Ishikawa (cell line): ENCODE results near the gene REV3L.

ENCODE experiments used
- CEBPB ChIP-seq: IDR thresholded peaks from 2 replicates; pipeline ENCODE4 v1.6.1; 2012
- CREB1 ChIP-seq: IDR thresholded peaks from 2 replicates; pipeline ENCODE4 v1.6.1; 2012; ENCODE audit warnings: low read depth
- EGR1 ChIP-seq: IDR thresholded peaks from 2 replicates; pipeline ENCODE4 v1.6.1; 2012
- EP300 ChIP-seq: IDR thresholded peaks from 2 replicates; pipeline ENCODE4 v1.6.1; 2012; ENCODE audit warnings: borderline replicate concordance
- FOXM1 ChIP-seq: IDR thresholded peaks from 2 replicates; pipeline ENCODE4 v1.6.1; 2012; ENCODE audit warnings: low read depth, borderline replicate concordance
- NFIC ChIP-seq: IDR thresholded peaks from 2 replicates; pipeline ENCODE4 v1.6.1; 2012
- RAD21 ChIP-seq: IDR thresholded peaks from 2 replicates; pipeline ENCODE4 v1.6.1; 2012; ENCODE audit warnings: low read depth
- TAF1 ChIP-seq: IDR thresholded peaks from 2 replicates; pipeline ENCODE4 v1.6.1; 2012; ENCODE audit warnings: low read depth, mild to moderate bottlenecking
- TCF12 ChIP-seq: IDR thresholded peaks from 2 replicates; pipeline ENCODE4 v1.6.1; 2012; ENCODE audit warnings: low read depth
- TEAD4 ChIP-seq: IDR thresholded peaks from 2 replicates; pipeline ENCODE4 v1.6.1; 2012
- YY1 ChIP-seq: IDR thresholded peaks from 2 replicates; pipeline ENCODE4 v1.6.1; 2012; ENCODE audit warnings: low read depth
- ZBTB7A ChIP-seq: IDR thresholded peaks from 2 replicates; pipeline ENCODE4 v1.6.1; 2012; ENCODE audit warnings: low read depth
- TF ChIP-seq, protein P1 (sequence below): IDR thresholded peaks from 2 replicates; pipeline ENCODE4 v1.6.1; 2012
- TF ChIP-seq, protein P2 (sequence below): IDR thresholded peaks from 2 replicates; pipeline ENCODE4 v1.6.1; 2012
- TF ChIP-seq, protein P3 (sequence below): IDR thresholded peaks from 2 replicates; pipeline ENCODE4 v1.6.1; 2012; ENCODE audit warnings: low read depth, mild to moderate bottlenecking

REV3L gene

DNA sequence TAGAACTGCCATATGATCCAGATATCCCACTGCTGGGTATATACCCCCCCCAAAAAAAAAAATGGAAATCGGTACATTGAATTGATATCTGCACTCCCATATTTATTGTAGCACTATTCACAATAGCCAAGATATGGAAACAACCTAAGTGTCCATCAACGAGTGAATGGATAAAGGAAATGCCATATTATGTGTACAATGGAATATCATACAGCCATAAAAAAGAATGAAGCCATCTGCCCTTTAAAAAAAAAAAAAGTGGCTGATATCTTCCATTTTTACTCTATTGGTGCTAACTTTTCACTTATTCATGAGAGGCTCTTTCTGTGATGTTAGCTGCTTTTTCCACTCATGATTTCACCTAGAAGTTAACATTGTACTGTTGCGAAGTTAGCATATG lies 156.5 kb downstream of the REV3L start:
- TF ChIP-seq TAF1 (no peak), EP300 (no peak), TCF12 (no peak), FOXM1 (no peak), ZBTB7A (no peak), CREB1 (no peak), YY1 (no peak), CEBPB (no peak), RAD21 (no peak)
- TF ChIP-seq, protein P1, sequence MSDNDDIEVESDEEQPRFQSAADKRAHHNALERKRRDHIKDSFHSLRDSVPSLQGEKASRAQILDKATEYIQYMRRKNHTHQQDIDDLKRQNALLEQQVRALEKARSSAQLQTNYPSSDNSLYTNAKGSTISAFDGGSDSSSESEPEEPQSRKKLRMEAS, result no peak
- TF ChIP-seq, protein P2, sequence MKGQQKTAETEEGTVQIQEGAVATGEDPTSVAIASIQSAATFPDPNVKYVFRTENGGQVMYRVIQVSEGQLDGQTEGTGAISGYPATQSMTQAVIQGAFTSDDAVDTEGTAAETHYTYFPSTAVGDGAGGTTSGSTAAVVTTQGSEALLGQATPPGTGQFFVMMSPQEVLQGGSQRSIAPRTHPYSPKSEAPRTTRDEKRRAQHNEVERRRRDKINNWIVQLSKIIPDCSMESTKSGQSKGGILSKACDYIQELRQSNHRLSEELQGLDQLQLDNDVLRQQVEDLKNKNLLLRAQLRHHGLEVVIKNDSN, result no peak

DNA sequence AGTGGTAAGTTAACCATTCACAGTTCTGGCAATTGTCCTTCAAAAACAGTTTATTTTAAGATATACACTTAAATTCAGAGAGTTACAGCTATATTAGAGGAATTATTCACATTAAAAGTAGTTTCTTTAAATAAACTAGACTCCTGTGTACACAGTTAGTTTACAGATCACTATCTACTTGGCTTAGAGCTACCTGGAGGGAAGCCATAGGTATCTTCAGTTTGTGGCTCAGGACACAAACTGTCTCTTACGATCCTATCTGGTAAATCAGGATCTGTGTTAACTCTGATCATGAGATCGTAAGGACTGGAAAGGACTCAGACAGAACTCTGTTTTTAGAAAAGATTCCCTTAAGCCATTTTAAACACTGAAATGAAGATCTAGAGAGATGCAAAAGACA lies 160.9 kb downstream of the REV3L start:
- TF ChIP-seq, protein P2, result no peak
- TF ChIP-seq, protein P1, result no peak
- no peak for TF ChIP-seq RAD21

DNA sequence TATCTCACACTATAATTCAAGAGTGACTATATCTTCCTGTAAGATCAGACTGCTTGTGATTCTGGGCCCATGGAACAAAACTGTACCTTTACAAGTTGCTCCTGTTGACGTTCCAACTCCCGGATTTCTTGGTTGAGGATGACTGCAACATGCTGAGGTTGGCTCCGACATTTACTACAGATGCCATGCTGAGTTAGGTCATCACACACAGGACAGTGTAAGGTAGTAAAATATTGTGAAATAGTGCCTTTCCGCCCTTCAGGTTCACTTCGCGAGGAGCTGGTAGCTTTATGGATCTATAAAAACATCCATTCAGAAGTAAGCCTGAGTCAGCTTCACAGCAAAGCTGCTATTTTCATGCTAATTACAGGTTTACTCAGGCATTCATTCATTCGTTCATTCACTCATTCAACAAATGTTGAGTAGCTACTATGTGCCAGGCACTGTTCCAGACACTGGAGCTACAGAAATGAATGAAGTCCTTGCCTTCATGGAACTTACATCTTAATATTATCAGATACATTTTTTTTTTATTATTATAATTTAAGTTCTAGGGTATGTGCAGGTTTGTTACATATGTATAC lies 175.7 kb downstream of the REV3L start:
- TF ChIP-seq TCF12, result no peak
- TF ChIP-seq CREB1, result no peak
- TF ChIP-seq EGR1, result no peak
- no peak for TF ChIP-seq CEBPB
- TF ChIP-seq, protein P1, result no peak
- TF ChIP-seq FOXM1, result no peak
- TF ChIP-seq TAF1, result no peak
- TF ChIP-seq, protein P3, sequence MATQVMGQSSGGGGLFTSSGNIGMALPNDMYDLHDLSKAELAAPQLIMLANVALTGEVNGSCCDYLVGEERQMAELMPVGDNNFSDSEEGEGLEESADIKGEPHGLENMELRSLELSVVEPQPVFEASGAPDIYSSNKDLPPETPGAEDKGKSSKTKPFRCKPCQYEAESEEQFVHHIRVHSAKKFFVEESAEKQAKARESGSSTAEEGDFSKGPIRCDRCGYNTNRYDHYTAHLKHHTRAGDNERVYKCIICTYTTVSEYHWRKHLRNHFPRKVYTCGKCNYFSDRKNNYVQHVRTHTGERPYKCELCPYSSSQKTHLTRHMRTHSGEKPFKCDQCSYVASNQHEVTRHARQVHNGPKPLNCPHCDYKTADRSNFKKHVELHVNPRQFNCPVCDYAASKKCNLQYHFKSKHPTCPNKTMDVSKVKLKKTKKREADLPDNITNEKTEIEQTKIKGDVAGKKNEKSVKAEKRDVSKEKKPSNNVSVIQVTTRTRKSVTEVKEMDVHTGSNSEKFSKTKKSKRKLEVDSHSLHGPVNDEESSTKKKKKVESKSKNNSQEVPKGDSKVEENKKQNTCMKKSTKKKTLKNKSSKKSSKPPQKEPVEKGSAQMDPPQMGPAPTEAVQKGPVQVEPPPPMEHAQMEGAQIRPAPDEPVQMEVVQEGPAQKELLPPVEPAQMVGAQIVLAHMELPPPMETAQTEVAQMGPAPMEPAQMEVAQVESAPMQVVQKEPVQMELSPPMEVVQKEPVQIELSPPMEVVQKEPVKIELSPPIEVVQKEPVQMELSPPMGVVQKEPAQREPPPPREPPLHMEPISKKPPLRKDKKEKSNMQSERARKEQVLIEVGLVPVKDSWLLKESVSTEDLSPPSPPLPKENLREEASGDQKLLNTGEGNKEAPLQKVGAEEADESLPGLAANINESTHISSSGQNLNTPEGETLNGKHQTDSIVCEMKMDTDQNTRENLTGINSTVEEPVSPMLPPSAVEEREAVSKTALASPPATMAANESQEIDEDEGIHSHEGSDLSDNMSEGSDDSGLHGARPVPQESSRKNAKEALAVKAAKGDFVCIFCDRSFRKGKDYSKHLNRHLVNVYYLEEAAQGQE, result no peak
- no peak for TF ChIP-seq RAD21
- TF ChIP-seq, protein P2, result no peak
- no peak for TF ChIP-seq NFIC

DNA sequence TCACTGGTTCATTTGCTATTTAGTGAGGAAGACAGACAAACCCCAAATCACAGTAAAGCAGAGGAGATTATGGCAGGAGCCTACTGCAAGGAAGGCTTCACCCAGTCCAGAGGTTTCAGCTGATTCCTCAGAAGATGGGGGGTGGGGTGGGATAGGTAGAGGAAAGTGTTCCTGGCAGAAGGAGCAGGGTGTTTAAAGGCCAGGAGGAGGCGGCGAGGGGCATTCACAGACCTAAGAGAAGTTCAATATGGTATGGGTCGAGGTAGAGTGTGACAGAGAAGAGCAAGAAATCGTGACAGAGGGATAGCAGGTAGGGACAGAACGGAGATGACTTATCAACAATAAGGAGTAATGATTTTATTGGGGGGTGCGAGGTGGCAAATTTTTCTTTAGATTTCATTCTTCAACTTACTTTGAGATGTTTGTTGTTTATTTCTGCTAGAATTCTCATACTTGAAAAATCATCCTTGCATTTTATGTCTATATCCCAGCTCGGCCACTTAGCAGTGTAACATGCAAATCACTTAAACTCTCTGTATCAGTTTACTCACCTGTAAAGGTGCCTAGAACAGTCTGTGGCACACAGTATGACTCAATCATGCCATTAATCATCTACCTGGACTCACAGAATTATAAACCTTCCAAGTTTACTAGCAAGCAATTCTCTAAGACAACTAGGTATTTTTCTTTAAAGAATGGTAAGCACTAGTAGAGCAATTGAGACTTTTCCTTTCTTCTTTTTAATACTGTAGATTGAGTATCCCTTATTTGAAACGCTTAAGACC lies 176.7 kb downstream of the REV3L start:
- TF ChIP-seq, protein P2, result no peak
- TF ChIP-seq CREB1 (no peak), EP300 (no peak), EGR1 (no peak), TCF12 (no peak), NFIC (no peak), YY1 (no peak), RAD21 (no peak), ZBTB7A (no peak), TEAD4 (no peak), TAF1 (no peak)
- TF ChIP-seq, protein P1, result no peak

DNA sequence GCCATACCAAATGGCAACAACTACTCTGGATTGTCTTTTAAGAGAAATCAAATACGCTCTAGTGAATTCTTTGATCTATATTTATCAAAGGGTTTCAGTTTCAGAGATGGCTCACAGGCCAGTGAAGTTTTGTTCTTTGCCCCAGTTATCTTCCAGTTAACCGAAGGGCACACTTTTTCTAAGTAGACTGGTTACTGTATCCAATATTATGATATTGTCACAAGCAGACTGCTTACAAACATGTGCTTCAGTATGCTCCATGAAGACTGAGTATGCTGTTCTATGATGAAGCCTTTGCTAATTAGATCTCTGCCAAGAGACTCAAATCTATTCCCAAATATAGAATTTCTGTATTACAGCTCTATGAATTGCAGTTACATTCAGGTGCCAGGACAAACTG lies 181.1 kb downstream of the REV3L start:
- TF ChIP-seq, protein P3, result no peak
- TF ChIP-seq, protein P2, result no peak
- TF ChIP-seq TEAD4 (no peak), ZBTB7A (no peak), TAF1 (no peak), EGR1 (no peak), TCF12 (no peak), CREB1 (no peak), FOXM1 (no peak), NFIC (no peak), RAD21 (no peak), CEBPB (no peak), EP300 (no peak), YY1 (no peak)
- TF ChIP-seq, protein P1, result no peak
